IMR-90 (cell line): ENCODE results near the gene ELMO1. TPM values are rescaled to one million over a fixed set of nuclear protein-coding genes. Genes with fewer than 3 reads are reported as not detected.

Source experiments
- ATAC-seq: fragments of 200-7000 bp; cut with Tn5 transposase; 2 replicates; pipeline ENCODE4 v1.9.1; 2020; ENCODE audit warnings: low read depth, mild to moderate bottlenecking, moderate library complexity
- BruUV-seq: library from RNA; stranded (reverse); fragments of 400-500 nt; replicated peaks from 2 replicates; lab custom pipeline; 2021; lab: Mats Ljungman, UMichigan
- CTCF ChIA-PET: fragments of 300-600 bp; formaldehyde crosslinking; extraction: SDS; loops from one replicate; lab custom pipeline; 2021; ENCODE audit warnings: antibody characterized with exemption; lab: Yijun Ruan, JAX
- POLR2A ChIA-PET: fragments of 300-600 bp; sonication (Branson Sonifier 250); formaldehyde crosslinking; loops from one replicate; lab custom pipeline; 2022; ENCODE audit warnings: antibody characterized with exemption; ENCODE audit not compliant: unreplicated experiment; lab: Charles Lee
- DNase-seq: peaks from one replicate; pipeline ENCODE4 v3.0.0; 2013
- H2AFZ ChIP-seq: replicated peaks from 2 replicates; pipeline ENCODE3; 2013; ENCODE audit warnings: low read length, mild to moderate bottlenecking; ENCODE audit not compliant: poor library complexity
- H2AK5ac ChIP-seq: 2 replicates; pipeline ENCODE4 v1.6.1; 2013; ENCODE audit warnings: low read depth, low read length, inconsistent platforms
- H2AK9ac ChIP-seq: replicated peaks from 2 replicates; pipeline ENCODE3; 2013; ENCODE audit warnings: mild to moderate bottlenecking, low read depth, low read length, moderate library complexity; ENCODE audit not compliant: poor library complexity
- H2BK120ac ChIP-seq: 2 replicates; pipeline ENCODE4 v1.6.1; 2013; ENCODE audit warnings: low read depth, low read length, inconsistent platforms
- H2BK15ac ChIP-seq: 3 replicates; pipeline ENCODE4 v1.6.1; 2013; ENCODE audit warnings: low read depth, low read length, inconsistent platforms
- H2BK20ac ChIP-seq: 2 replicates; pipeline ENCODE4 v1.6.1; 2013; ENCODE audit warnings: low read depth, mild to moderate bottlenecking, inconsistent platforms, low read length, moderate library complexity
- H2BK5ac ChIP-seq: 2 replicates; pipeline ENCODE4 v1.6.1; 2013; ENCODE audit warnings: mild to moderate bottlenecking, low read depth, low read length, inconsistent platforms; ENCODE audit not compliant: poor library complexity, severe bottlenecking
- H3K14ac ChIP-seq: replicated peaks from 2 replicates; pipeline ENCODE4 v1.6.1; 2013; ENCODE audit warnings: low read depth, low read length, inconsistent platforms
- H3K18ac ChIP-seq: 2 replicates; pipeline ENCODE4 v1.6.1; 2013; ENCODE audit warnings: low read depth, low read length, control low read depth
- H3K23ac ChIP-seq: 2 replicates; pipeline ENCODE4 v1.6.1; 2013; ENCODE audit warnings: low read depth, low read length, inconsistent platforms
- H3K27ac ChIP-seq: 2 replicates; pipeline ENCODE4 v1.5.1; 2013; ENCODE audit warnings: mild to moderate bottlenecking, control low read depth, low read length; ENCODE audit not compliant: insufficient read depth
- H3K27me3 ChIP-seq: 2 replicates; pipeline ENCODE4 v1.6.1; 2013; ENCODE audit warnings: low read length; ENCODE audit not compliant: control insufficient read depth, insufficient read depth
- H3K36me3 ChIP-seq: 2 replicates; pipeline ENCODE4 v1.6.1; 2013; ENCODE audit warnings: low read length, mixed read lengths; ENCODE audit not compliant: control insufficient read depth, insufficient read depth
- H3K4ac ChIP-seq: 2 replicates; pipeline ENCODE4 v1.6.1; 2013; ENCODE audit warnings: low read depth, low read length, inconsistent platforms
- H3K4me1 ChIP-seq: 2 replicates; pipeline ENCODE4 v1.6.1; 2013; ENCODE audit warnings: low read length, mixed read lengths; ENCODE audit not compliant: control insufficient read depth, insufficient read depth
- H3K4me2 ChIP-seq: 2 replicates; pipeline ENCODE4 v1.6.1; 2013; ENCODE audit warnings: low read depth, mild to moderate bottlenecking, control low read depth, low read length, moderate library complexity
- H3K4me3 ChIP-seq: 2 replicates; pipeline ENCODE4 v1.5.1; 2013; ENCODE audit warnings: low read depth, mild to moderate bottlenecking, control low read depth, low read length, moderate library complexity; ENCODE audit not compliant: insufficient read depth
- H3K56ac ChIP-seq: 2 replicates; pipeline ENCODE4 v1.6.1; 2013; ENCODE audit warnings: low read length, inconsistent platforms; ENCODE audit not compliant: insufficient read depth; ENCODE audit errors: extremely low read depth
- H3K79me1 ChIP-seq, 2 experiments: 2 replicates each; pipeline ENCODE4 v1.6.1; 2013; ENCODE audit warnings: low read length in 2 of 2, inconsistent platforms in 1 of 2, low read depth in 1 of 2
- H3K9ac ChIP-seq: 2 replicates; pipeline ENCODE4 v1.6.1; 2013; ENCODE audit warnings: low read depth, low read length, control low read depth
- H3K9me1 ChIP-seq: 2 replicates; pipeline ENCODE4 v1.6.1; 2013; ENCODE audit warnings: low read length, inconsistent platforms; ENCODE audit not compliant: insufficient read depth
- H3K9me3 ChIP-seq: 2 replicates; pipeline ENCODE4 v1.6.1; 2013; ENCODE audit warnings: low read length; ENCODE audit not compliant: control insufficient read depth, insufficient read depth
- H4K20me1 ChIP-seq: 2 replicates; pipeline ENCODE4 v1.6.1; 2013; ENCODE audit warnings: low read length, inconsistent platforms; ENCODE audit not compliant: insufficient read depth
- H4K5ac ChIP-seq: 2 replicates; pipeline ENCODE4 v1.6.1; 2013; ENCODE audit warnings: mild to moderate bottlenecking, low read depth, low read length, control low read depth
- H4K8ac ChIP-seq, 2 experiments: 2 replicates each; pipeline ENCODE4 v1.6.1; 2013; ENCODE audit warnings: low read depth in 2 of 2, low read length in 2 of 2, control low read depth in 1 of 2, inconsistent platforms in 1 of 2
- H4K91ac ChIP-seq: 2 replicates; pipeline ENCODE4 v1.6.1; 2013; ENCODE audit warnings: low read depth, low read length, inconsistent platforms; ENCODE audit not compliant: insufficient read depth
- MAZ ChIP-seq: IDR thresholded peaks from 2 replicates; pipeline ENCODE4 v1.6.1; 2012; ENCODE audit warnings: low read depth, mild to moderate bottlenecking, low read length, improper control_type of control experiment, moderate library complexity, borderline replicate concordance
- NFE2L2 ChIP-seq: fragments of 150-350 bp; IDR thresholded peaks from 2 replicates; pipeline ENCODE4 v1.6.1; 2016; ENCODE audit warnings: low read depth, mild to moderate bottlenecking, low read length
- RAD21 ChIP-seq: IDR thresholded peaks from 2 replicates; pipeline ENCODE4 v1.6.1; 2012; ENCODE audit warnings: low read length, improper control_type of control experiment
- RCOR1 ChIP-seq: IDR thresholded peaks from 2 replicates; pipeline ENCODE4 v1.6.1; 2012; ENCODE audit warnings: mild to moderate bottlenecking, low read length, improper control_type of control experiment; ENCODE audit not compliant: insufficient replicate concordance
- WGBS, 2 experiments: methylation state at CpG; one replicate each; pipeline versions ENCODE4 v1.1.5 to v1.1.7; 2013; ENCODE audit warnings: missing lambda C conversion rate in 2 of 2; ENCODE audit not compliant: insufficient read length in 1 of 2; ENCODE audit errors: extremely low coverage in 2 of 2; 5-methylcytosine and 5-hydroxymethylcytosine counted together
- dilution Hi-C: fragments of 300-500 bp; cut with HindIII; formaldehyde crosslinking; loops from one replicate; pipeline ENCODE4 v1.14.3; 2018; ENCODE audit warnings: low sequenced_read_pairs; ENCODE audit not compliant: unreplicated experiment
- in situ Hi-C: fragments of 300-500 bp; cut with MboI; formaldehyde crosslinking; loops from 3 replicates; pipeline ENCODE4 v1.14.3; 2019; ENCODE audit warnings: low sequenced_read_pairs, inconsistent platforms, mixed read lengths
- intact Hi-C: fragments of 100-400 bp; cut with micrococcal nuclease; formaldehyde crosslinking; loops from 2 replicates; pipeline ENCODE4 v1.10.0; 2022
- polyA plus RNA-seq, 3 experiments: library from polyadenylated mRNA; depleted of rRNA; stranded (reverse); fragments of >200 nt; gene quantifications; 2 replicates each; pipeline ENCODE4 v1.2.3, GENCODE V29; 2012; ENCODE audit warnings: low replicate concordance in 1 of 3
- total RNA-seq: library from RNA; depleted of rRNA; stranded (reverse); fragments of >200 nt; gene quantifications from 2 replicates; pipeline ENCODE4 v1.2.3, GENCODE V29; 2012

Gene ELMO1
- total and polyA plus RNA-seq, 2 of the 4 experiments (the other 2 are of a cell fraction): 0.03 TPM; not detected in 1

- dilution Hi-C loops (no loop called here), intact Hi-C loops (no loop called here), in situ Hi-C loops (no loop called here)
- H3K4me1 ChIP-seq: no peaks in the 10 kb centered on the region
- POLR2A ChIA-PET: no interaction called here
- no peak overlapping the region for H3K4ac ChIP-seq
- no peak overlapping the region for H2AFZ ChIP-seq
- no peaks in the 10 kb centered on the region for H4K20me1 ChIP-seq
- peaks cover 3% of the 10 kb centered on the region for H3K9me3 ChIP-seq
- H2BK15ac ChIP-seq: no peak overlapping the region
- BruUV-seq: no TSS peak
- no peak overlapping the region for H3K4me2 ChIP-seq
- no peaks in the 10 kb centered on the region for H3K9me1 ChIP-seq
- no peak overlapping the region for H3K9ac ChIP-seq
- no peak overlapping the region for H4K8ac ChIP-seq
- no peak overlapping the region for H3K56ac ChIP-seq
- no peak for TF ChIP-seq RCOR1
- no peak for TF ChIP-seq MAZ
- TF ChIP-seq NFE2L2: no peak
- TF ChIP-seq RAD21: no peak
- H3K23ac ChIP-seq: no peak overlapping the region
- ATAC-seq: no peak
- no peak overlapping the region for H2AK9ac ChIP-seq
- H4K91ac ChIP-seq: no peak overlapping the region
- H4K5ac ChIP-seq: no peak overlapping the region
- no peak overlapping the region for H2BK20ac ChIP-seq
- H3K27ac ChIP-seq: no peak overlapping the region
- H3K27me3 ChIP-seq: no peaks in the 10 kb centered on the region
- H2BK120ac ChIP-seq: no peak overlapping the region
- no peak overlapping the region for H3K14ac ChIP-seq
- H3K18ac ChIP-seq: no peak overlapping the region
- DNase-seq: no peak
- no peak overlapping the region for H3K4me3 ChIP-seq
- no CpG with 5 or more reads among the region's 1 CpG for WGBS, 2 experiments
- CTCF ChIA-PET: no interaction called here
- no peaks in the 10 kb centered on the region for H3K36me3 ChIP-seq
- no peak overlapping the region for H2AK5ac ChIP-seq
- H2BK5ac ChIP-seq: no peak overlapping the region
- no peaks in the 10 kb centered on the region for H3K79me1 ChIP-seq
These were observed 507.3 kb downstream of the ELMO1 start for GRCh38 chr7:36941359-36941758.
